Measurements from ENCODE around the gene FHAD1.

DNA sequence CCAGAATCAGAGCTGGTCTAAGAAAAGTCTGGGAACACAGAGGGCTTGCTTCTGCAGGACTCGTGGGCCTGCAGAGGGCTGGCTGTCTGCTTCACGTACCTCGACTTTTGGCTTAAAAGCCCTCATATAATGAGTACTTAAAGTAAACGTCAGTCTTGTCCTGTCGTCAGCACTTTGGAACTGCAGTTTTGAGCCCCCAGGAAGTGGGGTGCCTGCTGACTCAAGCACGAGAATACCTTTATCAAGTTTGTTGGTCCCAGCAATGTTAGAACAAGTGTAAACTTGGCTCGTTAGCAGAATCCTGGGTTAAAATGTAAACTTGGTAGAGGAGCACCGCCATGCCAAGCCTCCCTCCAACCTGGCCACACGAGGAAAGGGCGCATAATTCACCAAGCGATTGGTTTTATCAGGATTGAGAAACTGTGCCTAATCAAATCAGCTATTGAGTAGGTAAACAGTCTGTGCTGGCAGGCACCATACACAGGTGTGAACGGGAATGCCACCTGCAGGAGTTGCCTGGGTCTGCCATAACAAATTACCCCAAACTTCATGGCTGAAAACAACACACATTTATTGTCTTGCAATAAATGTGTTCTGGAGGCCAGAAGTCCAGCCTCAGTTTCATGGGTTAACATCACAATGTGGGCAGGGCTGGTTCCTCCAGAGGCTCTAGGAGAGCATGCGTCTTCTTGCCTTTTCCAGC, 45.0 kb upstream of the FHAD1 start:
- TF ChIP-seq ARNTL (CRISPR knock-in tag; IDR thresholded peaks at IDR 0.05; ENCODE audit: borderline replicate concordance, low read depth), result no peak
- TF ChIP-seq, protein P1, sequence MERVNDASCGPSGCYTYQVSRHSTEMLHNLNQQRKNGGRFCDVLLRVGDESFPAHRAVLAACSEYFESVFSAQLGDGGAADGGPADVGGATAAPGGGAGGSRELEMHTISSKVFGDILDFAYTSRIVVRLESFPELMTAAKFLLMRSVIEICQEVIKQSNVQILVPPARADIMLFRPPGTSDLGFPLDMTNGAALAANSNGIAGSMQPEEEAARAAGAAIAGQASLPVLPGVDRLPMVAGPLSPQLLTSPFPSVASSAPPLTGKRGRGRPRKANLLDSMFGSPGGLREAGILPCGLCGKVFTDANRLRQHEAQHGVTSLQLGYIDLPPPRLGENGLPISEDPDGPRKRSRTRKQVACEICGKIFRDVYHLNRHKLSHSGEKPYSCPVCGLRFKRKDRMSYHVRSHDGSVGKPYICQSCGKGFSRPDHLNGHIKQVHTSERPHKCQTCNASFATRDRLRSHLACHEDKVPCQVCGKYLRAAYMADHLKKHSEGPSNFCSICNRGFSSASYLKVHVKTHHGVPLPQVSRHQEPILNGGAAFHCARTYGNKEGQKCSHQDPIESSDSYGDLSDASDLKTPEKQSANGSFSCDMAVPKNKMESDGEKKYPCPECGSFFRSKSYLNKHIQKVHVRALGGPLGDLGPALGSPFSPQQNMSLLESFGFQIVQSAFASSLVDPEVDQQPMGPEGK (CRISPR knock-in tag; IDR thresholded peaks at IDR 0.05; ENCODE audit: borderline replicate concordance), result no peak
- TF ChIP-seq ZFP3 (CRISPR knock-in tag; IDR thresholded peaks at IDR 0.05), result no peak
- no peak for TF ChIP-seq ZFP30 (CRISPR knock-in tag; IDR thresholded peaks at IDR 0.05)
- TF ChIP-seq, protein P2, sequence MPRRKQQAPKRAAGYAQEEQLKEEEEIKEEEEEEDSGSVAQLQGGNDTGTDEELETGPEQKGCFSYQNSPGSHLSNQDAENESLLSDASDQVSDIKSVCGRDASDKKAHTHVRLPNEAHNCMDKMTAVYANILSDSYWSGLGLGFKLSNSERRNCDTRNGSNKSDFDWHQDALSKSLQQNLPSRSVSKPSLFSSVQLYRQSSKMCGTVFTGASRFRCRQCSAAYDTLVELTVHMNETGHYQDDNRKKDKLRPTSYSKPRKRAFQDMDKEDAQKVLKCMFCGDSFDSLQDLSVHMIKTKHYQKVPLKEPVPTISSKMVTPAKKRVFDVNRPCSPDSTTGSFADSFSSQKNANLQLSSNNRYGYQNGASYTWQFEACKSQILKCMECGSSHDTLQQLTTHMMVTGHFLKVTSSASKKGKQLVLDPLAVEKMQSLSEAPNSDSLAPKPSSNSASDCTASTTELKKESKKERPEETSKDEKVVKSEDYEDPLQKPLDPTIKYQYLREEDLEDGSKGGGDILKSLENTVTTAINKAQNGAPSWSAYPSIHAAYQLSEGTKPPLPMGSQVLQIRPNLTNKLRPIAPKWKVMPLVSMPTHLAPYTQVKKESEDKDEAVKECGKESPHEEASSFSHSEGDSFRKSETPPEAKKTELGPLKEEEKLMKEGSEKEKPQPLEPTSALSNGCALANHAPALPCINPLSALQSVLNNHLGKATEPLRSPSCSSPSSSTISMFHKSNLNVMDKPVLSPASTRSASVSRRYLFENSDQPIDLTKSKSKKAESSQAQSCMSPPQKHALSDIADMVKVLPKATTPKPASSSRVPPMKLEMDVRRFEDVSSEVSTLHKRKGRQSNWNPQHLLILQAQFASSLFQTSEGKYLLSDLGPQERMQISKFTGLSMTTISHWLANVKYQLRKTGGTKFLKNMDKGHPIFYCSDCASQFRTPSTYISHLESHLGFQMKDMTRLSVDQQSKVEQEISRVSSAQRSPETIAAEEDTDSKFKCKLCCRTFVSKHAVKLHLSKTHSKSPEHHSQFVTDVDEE (CRISPR knock-in tag; IDR thresholded peaks at IDR 0.05), result no peak
- TF ChIP-seq TCF4 (CRISPR knock-in tag; IDR thresholded peaks at IDR 0.05; ENCODE audit: borderline replicate concordance), result no peak
- TF ChIP-seq RARB (CRISPR knock-in tag; IDR thresholded peaks at IDR 0.05), result no peak
- no peak for TF ChIP-seq BACH2 (CRISPR knock-in tag; IDR thresholded peaks at IDR 0.05; ENCODE audit: borderline replicate concordance)
- TF ChIP-seq, protein P3, sequence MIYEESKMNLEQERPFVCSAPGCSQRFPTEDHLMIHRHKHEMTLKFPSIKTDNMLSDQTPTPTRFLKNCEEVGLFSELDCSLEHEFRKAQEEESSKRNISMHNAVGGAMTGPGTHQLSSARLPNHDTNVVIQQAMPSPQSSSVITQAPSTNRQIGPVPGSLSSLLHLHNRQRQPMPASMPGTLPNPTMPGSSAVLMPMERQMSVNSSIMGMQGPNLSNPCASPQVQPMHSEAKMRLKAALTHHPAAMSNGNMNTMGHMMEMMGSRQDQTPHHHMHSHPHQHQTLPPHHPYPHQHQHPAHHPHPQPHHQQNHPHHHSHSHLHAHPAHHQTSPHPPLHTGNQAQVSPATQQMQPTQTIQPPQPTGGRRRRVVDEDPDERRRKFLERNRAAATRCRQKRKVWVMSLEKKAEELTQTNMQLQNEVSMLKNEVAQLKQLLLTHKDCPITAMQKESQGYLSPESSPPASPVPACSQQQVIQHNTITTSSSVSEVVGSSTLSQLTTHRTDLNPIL (CRISPR knock-in tag; IDR thresholded peaks at IDR 0.05; ENCODE audit: low read depth), result no peak
- TF ChIP-seq CSDC2 (CRISPR knock-in tag; IDR thresholded peaks at IDR 0.05), result no peak
- TF ChIP-seq, protein P4, sequence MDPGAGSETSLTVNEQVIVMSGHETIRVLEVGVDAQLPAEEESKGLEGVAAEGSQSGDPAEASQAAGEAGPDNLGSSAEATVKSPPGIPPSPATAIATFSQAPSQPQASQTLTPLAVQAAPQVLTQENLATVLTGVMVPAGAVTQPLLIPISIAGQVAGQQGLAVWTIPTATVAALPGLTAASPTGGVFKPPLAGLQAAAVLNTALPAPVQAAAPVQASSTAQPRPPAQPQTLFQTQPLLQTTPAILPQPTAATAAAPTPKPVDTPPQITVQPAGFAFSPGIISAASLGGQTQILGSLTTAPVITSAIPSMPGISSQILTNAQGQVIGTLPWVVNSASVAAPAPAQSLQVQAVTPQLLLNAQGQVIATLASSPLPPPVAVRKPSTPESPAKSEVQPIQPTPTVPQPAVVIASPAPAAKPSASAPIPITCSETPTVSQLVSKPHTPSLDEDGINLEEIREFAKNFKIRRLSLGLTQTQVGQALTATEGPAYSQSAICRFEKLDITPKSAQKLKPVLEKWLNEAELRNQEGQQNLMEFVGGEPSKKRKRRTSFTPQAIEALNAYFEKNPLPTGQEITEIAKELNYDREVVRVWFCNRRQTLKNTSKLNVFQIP (CRISPR knock-in tag; IDR thresholded peaks at IDR 0.05; ENCODE audit: borderline replicate concordance, low read depth), result no peak

All from SK-N-SH treated with all-trans-retinoic acid at 6 μM for 48 hours (cell line).